ENCODE data around the gene SETDB2. TPM values are rescaled to one million over a fixed set of nuclear protein-coding genes. Genes with fewer than 3 reads are reported as not detected.

Gene SETDB2
- total RNA-seq, 1 experiment from 2014 or later = 14.7 TPM

- H3K27me3 ChIP-seq (replicated peaks; ENCODE audit: control insufficient read depth, insufficient read depth, low read length) = no peaks in the 10 kb centered on the region
- no peaks in the 10 kb centered on the region; the same call in 1 of the 2 replicates for H3K36me3 ChIP-seq (ENCODE audit: control insufficient read depth, insufficient read depth, low read length)
- DNase-seq = no peak
- POLR2A ChIA-PET = no interaction called here
- no peaks in the 10 kb centered on the region for H3K4me1 ChIP-seq
- intact Hi-C loops (cut with micrococcal nuclease; ENCODE audit: unreplicated experiment) = no loop called here
- H3K4me3 ChIP-seq (ENCODE audit: low read depth, low read length) = no peak overlapping the region
- Mint-ChIP-seq H3K36me3 (ENCODE audit: insufficient read depth, unreplicated experiment) (peaks cover 16% of the 10 kb centered on the region), H3K27me3 (ENCODE audit: insufficient read depth, unreplicated experiment) (no peaks in the 10 kb centered on the region), H3K9me3 (ENCODE audit: unreplicated experiment) (no peaks in the 10 kb centered on the region), H3K27ac (ENCODE audit: unreplicated experiment) (no peak overlapping the region), H3K4me3 (ENCODE audit: unreplicated experiment) (no peak overlapping the region), H3K4me1 (ENCODE audit: low read depth, unreplicated experiment) (no peaks in the 10 kb centered on the region)
- TF ChIP-seq CTCF (IDR thresholded peaks at IDR 0.05; ENCODE audit: insufficient read depth in 1 of 2, low read depth in 1 of 2, low read length in 1 of 2, severe bottlenecking in 1 of 2, unreplicated experiment in 1 of 2) = no peak
- no TSS peak for BruUV-seq (replicated peaks)
- CTCF ChIA-PET = no interaction called here
- H3K9me3 ChIP-seq = no peaks in the 10 kb centered on the region
Measured at GRCh38 chr13:49530457-49530856, 86.4 kb downstream of the SETDB2 start.

GRCh38 chr13:49532593-49532992 is 88.5 kb downstream of the SETDB2 start:
- no peaks in the 10 kb centered on the region for H3K9me3 ChIP-seq
- no peak overlapping the region for H3K4me3 Mint-ChIP-seq (ENCODE audit: unreplicated experiment)
- no peak for DNase-seq
- POLR2A ChIA-PET = no interaction called here
- no peaks in the 10 kb centered on the region for H3K27me3 ChIP-seq (replicated peaks; ENCODE audit: control insufficient read depth, insufficient read depth, low read length)
- H3K27ac Mint-ChIP-seq (ENCODE audit: unreplicated experiment) = no peak overlapping the region
- BruUV-seq (replicated peaks) = no TSS peak
- intact Hi-C loops (cut with micrococcal nuclease; ENCODE audit: unreplicated experiment) = no loop called here
- no peaks in the 10 kb centered on the region for H3K27me3 Mint-ChIP-seq (ENCODE audit: insufficient read depth, unreplicated experiment)
- CTCF ChIA-PET = interaction anchor here (0.6 kb wide), 1 partner anchor 15 kb away, joined by 3 read pairs; no protein-coding TSS in a partner anchor
- TF ChIP-seq CTCF (IDR thresholded peaks at IDR 0.05; ENCODE audit: insufficient read depth in 1 of 2, low read depth in 1 of 2, low read length in 1 of 2, severe bottlenecking in 1 of 2, unreplicated experiment in 1 of 2) = no peak
- no peak overlapping the region for H3K4me3 ChIP-seq (ENCODE audit: low read depth, low read length)
- H3K4me1 ChIP-seq = no peaks in the 10 kb centered on the region
- H3K9me3 Mint-ChIP-seq (ENCODE audit: unreplicated experiment) = no peaks in the 10 kb centered on the region
- H3K4me1 Mint-ChIP-seq (ENCODE audit: low read depth, unreplicated experiment) = no peaks in the 10 kb centered on the region
- no peaks in the 10 kb centered on the region; the same call in 1 of the 2 replicates for H3K36me3 ChIP-seq (ENCODE audit: control insufficient read depth, insufficient read depth, low read length)
- H3K36me3 Mint-ChIP-seq (ENCODE audit: insufficient read depth, unreplicated experiment) = peaks cover 16% of the 10 kb centered on the region

GRCh38 chr13:49533011-49533410 is 88.9 kb downstream of the SETDB2 start:
- H3K27me3 ChIP-seq (replicated peaks; ENCODE audit: control insufficient read depth, insufficient read depth, low read length) = no peaks in the 10 kb centered on the region
- ChIA-PET POLR2A (no interaction called here), CTCF (interaction anchor here (0.6 kb wide), 1 partner anchor 16 kb away, joined by 3 read pairs; no protein-coding TSS in a partner anchor)
- H3K4me1 ChIP-seq = no peaks in the 10 kb centered on the region
- Mint-ChIP-seq H3K9me3 (ENCODE audit: unreplicated experiment) (no peaks in the 10 kb centered on the region), H3K27ac (ENCODE audit: unreplicated experiment) (no peak overlapping the region), H3K36me3 (ENCODE audit: insufficient read depth, unreplicated experiment) (peaks cover 16% of the 10 kb centered on the region), H3K4me3 (ENCODE audit: unreplicated experiment) (no peak overlapping the region), H3K27me3 (ENCODE audit: insufficient read depth, unreplicated experiment) (no peaks in the 10 kb centered on the region), H3K4me1 (ENCODE audit: low read depth, unreplicated experiment) (no peaks in the 10 kb centered on the region)
- no peak for TF ChIP-seq CTCF (IDR thresholded peaks at IDR 0.05; ENCODE audit: insufficient read depth in 1 of 2, low read depth in 1 of 2, low read length in 1 of 2, severe bottlenecking in 1 of 2, unreplicated experiment in 1 of 2)
- intact Hi-C loops (cut with micrococcal nuclease; ENCODE audit: unreplicated experiment) = no loop called here
- H3K36me3 ChIP-seq (ENCODE audit: control insufficient read depth, insufficient read depth, low read length) = no peaks in the 10 kb centered on the region; the same call in 1 of the 2 replicates
- no peak for DNase-seq
- H3K4me3 ChIP-seq (ENCODE audit: low read depth, low read length) = no peak overlapping the region
- BruUV-seq (replicated peaks) = TSS peak; percentile 63
- H3K9me3 ChIP-seq = no peaks in the 10 kb centered on the region

Data from Caco-2 (cell line).